ENCODE data around the gene OPRD1.

OPRD1 gene

DNA sequence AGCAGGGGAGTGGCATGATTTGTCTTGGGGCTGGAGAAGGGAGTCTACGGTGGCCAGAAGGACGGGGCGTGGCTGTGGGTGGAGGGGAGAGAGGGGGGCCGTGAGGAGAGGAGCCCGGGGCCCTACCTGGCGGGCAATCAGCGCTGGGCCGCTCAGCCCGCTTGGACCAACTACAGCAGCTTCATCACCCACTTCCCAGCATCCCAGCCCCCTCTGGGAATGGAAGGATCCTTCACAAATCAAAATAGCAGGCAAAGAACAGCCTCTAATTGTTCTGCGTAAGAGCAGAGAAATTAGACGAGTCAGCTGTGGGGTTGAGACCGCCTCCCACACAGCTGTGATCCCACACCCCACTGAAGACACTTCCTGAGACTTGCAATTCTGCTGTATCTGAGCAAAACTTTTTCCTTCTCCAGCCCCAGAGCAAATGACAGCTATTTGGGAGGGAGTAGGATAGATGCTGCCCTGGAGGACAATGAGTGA is 43.5 kb downstream of the OPRD1 start:
- TF ChIP-seq, protein P1, sequence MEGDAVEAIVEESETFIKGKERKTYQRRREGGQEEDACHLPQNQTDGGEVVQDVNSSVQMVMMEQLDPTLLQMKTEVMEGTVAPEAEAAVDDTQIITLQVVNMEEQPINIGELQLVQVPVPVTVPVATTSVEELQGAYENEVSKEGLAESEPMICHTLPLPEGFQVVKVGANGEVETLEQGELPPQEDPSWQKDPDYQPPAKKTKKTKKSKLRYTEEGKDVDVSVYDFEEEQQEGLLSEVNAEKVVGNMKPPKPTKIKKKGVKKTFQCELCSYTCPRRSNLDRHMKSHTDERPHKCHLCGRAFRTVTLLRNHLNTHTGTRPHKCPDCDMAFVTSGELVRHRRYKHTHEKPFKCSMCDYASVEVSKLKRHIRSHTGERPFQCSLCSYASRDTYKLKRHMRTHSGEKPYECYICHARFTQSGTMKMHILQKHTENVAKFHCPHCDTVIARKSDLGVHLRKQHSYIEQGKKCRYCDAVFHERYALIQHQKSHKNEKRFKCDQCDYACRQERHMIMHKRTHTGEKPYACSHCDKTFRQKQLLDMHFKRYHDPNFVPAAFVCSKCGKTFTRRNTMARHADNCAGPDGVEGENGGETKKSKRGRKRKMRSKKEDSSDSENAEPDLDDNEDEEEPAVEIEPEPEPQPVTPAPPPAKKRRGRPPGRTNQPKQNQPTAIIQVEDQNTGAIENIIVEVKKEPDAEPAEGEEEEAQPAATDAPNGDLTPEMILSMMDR (IDR thresholded peaks at IDR 0.05; ENCODE audit: low read depth, low read length) = no peak
- in situ Hi-C loops (cut with HindIII; ENCODE audit: low sequenced_read_pairs) = no loop called here
- no peak overlapping the region for H3K4me3 ChIP-seq (ENCODE audit: low read depth, low read length)

DNA sequence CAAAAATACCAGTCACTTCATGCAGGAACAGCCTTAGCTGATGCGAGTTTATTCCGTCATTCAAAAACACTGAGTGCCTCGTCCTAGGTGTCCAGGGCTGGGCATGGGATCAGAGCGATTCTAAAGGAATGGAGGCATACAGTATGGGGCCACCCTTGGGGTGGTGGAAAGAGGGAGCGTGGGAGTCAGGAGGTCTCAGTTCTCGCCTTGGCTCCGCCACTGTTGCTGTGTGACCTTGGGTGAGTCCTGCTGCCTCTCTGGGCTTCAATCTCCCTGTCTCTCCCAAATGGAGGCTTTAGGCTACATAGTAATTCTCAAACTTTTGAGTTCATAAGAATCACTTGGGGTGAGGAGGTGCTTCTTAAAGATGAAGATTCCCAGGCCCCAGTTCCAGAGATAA is 44.0 kb downstream of the OPRD1 start:
- TF ChIP-seq, protein P1 (IDR thresholded peaks at IDR 0.05; ENCODE audit: low read depth, low read length) = no peak
- in situ Hi-C loops (cut with HindIII; ENCODE audit: low sequenced_read_pairs) = no loop called here
- H3K4me3 ChIP-seq (ENCODE audit: low read depth, low read length) = no peak overlapping the region
- no peak for DNase-seq (ENCODE audit: low read depth, low spot score)

More for the DNA sequence above, 43.5 kb downstream of the OPRD1 start:
- no peak for DNase-seq (ENCODE audit: low read depth, low spot score)

DNA sequence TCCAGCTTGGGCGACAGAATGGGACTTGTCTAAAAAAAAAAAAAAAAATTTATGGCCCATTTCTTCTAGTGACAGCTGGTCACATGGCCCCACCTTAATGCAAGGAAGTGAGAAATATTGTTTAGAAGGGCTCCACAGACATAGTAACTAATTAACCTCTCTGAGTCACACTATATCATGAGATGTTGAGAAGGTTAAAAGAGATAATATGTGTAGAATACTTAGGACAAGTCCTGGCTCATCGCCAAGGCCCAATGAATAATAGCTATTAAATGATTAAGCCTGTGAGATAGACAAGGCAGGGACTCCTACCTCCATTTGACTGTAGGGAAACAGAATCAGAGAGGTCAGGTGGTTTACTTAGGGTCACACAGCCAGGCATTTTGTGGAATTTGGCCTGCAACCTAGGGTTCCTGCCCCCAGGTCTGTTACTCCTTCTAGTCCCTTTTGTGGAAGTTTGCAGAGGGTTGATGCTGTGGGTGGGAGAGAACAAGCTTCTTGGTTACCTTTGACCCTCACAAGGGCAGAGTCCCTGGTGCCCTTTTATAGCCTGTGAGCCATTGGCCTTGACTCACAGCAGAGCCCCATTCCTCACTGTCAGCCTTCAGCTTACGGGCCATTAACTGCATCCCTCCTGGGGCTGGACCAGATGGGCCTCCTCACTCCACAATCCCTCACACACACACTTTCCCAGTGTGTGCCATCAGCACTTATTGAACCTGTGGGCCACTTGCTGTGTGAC is 48.5 kb downstream of the OPRD1 start:
- in situ Hi-C loops (cut with HindIII; ENCODE audit: low sequenced_read_pairs) = no loop called here
- DNase-seq (ENCODE audit: low read depth, low spot score) = no peak
- TF ChIP-seq, protein P1 (IDR thresholded peaks at IDR 0.05; ENCODE audit: low read depth, low read length) = no peak
- no peak overlapping the region for H3K4me3 ChIP-seq (ENCODE audit: low read depth, low read length)

DNA sequence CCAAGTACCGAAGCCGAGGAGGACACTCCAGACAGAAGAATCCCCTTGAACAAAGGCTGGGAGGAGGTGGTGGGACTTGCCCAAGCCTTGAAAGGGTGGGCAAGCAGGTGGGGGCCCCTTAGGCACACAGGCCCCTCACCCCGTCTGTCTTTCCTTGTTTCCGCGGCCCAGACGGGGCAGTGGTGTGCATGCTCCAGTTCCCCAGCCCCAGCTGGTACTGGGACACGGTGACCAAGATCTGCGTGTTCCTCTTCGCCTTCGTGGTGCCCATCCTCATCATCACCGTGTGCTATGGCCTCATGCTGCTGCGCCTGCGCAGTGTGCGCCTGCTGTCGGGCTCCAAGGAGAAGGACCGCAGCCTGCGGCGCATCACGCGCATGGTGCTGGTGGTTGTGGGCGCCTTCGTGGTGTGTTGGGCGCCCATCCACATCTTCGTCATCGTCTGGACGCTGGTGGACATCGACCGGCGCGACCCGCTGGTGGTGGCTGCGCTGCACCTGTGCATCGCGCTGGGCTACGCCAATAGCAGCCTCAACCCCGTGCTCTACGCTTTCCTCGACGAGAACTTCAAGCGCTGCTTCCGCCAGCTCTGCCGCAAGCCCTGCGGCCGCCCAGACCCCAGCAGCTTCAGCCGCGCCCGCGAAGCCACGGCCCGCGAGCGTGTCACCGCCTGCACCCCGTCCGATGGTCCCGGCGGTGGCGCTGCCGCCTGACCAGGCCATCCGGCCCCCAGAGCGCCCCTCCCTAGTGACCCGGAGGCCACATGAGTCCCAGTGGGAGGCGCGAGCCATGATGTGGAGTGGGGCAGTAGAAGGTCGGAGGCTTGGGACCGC is 50.8 kb downstream of the OPRD1 start:
- DNase-seq (ENCODE audit: low read depth, low spot score) = no peak
- H3K4me3 ChIP-seq (ENCODE audit: low read depth, low read length) = no peak overlapping the region
- in situ Hi-C loops (cut with HindIII; ENCODE audit: low sequenced_read_pairs) = no loop called here
- TF ChIP-seq, protein P1 (IDR thresholded peaks at IDR 0.05; ENCODE audit: low read depth, low read length) = no peak

DNA sequence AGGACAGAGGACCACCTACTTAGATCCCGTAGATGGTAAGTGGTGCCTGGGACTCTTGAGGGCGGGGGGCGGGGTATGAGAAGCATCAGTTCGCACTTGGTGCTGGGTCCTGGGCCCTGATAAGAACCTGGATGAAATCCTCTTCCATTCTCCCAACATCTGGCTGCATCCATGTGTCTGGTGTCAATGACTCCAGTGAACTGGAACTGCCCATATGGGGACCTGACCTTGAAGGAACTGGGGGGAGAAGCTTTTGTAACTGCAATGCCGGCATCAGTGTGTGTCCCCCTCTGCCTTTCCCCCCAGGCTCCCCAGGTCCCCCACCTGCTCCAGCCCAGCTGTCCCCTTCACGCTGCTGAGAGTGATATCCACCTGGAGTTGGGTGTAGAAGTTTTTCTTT is 52.7 kb downstream of the OPRD1 start:
- in situ Hi-C loops (cut with HindIII; ENCODE audit: low sequenced_read_pairs) = no loop called here

DNA sequence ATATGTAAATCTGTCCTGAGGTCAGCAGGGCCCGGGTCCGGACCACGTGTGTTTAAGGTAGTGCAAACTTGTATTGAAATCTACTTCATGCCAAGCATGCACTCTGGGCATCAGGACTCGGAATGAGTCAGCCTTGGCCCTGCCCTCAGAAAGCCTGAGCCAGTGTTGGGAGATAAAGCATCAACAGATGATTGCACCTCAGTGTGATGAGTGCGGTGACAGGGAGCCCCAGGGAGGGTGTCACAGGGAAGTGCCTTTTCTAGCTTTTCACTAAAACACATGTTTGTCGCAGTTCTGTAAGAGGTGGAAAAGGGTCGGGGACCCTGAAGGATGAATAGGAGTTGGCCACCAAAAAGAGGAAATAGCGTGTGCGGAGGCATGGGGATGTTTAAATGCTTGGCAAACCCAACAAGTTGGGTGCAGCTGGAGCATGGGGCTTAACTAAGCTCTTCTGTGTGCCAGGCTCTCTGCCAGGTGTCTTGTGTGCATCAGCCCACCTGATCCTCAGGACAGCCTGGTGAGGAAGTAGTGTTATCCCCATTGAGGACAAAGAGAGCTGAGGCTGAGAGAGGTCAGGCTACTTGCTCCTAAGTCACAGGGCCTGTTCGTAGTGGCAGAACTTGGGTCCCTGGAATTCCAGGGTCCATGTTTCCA is 54.2 kb downstream of the OPRD1 start:
- DNase-seq (ENCODE audit: low read depth, low spot score) = no peak
- in situ Hi-C loops (cut with HindIII; ENCODE audit: low sequenced_read_pairs) = no loop called here
- TF ChIP-seq, protein P1 (IDR thresholded peaks at IDR 0.05; ENCODE audit: low read depth, low read length) = no peak
- H3K4me3 ChIP-seq (ENCODE audit: low read depth, low read length) = no peak overlapping the region

More for the DNA sequence above, 52.7 kb downstream of the OPRD1 start:
- no peak overlapping the region for H3K4me3 ChIP-seq (ENCODE audit: low read depth, low read length)
- DNase-seq (ENCODE audit: low read depth, low spot score) = no peak
- TF ChIP-seq, protein P1 (IDR thresholded peaks at IDR 0.05; ENCODE audit: low read depth, low read length) = no peak
